B cell (primary cell): Measurements from ENCODE around the gene ITPR1. TPM values are rescaled to one million over a fixed set of nuclear protein-coding genes. Genes with fewer than 3 reads are reported as not detected.

Experiments used
- ATAC-seq: fragments of 200-7000 bp; cut with Tn5 transposase; one replicate; pipeline ENCODE4 v1.10.0; 2021; ENCODE audit warnings: low read depth, mild to moderate bottlenecking, moderate number of reproducible peaks, moderate library complexity
- CTCF ChIA-PET: fragments of 350-600 bp; sonication (Branson Sonifier 250); formaldehyde crosslinking; loops from one replicate; lab custom pipeline; 2021; ENCODE audit warnings: antibody characterized with exemption, inconsistent platforms; lab: Charles Lee
- POLR2A ChIA-PET: fragments of 350-600 bp; sonication (Branson Sonifier 250); formaldehyde crosslinking; loops from one replicate; lab custom pipeline; 2021; ENCODE audit warnings: antibody characterized with exemption; lab: Charles Lee
- DNase-seq: peaks from one replicate; pipeline ENCODE4 v3.0.0; 2013
- H2AFZ ChIP-seq: 2 replicates; pipeline ENCODE4 v1.6.1; 2012; ENCODE audit warnings: mild to moderate bottlenecking, low read depth, low read length; ENCODE audit not compliant: insufficient read depth, poor library complexity, severe bottlenecking
- H3K27ac ChIP-seq, 2 donors: 1 replicate in 1 of 2; 2 replicates in 1 of 2; pipeline ENCODE4 v1.5.1; 2012 to 2013; ENCODE audit warnings: low read length in 2 of 2, mild to moderate bottlenecking in 2 of 2, moderate library complexity in 1 of 2
- H3K27me3 ChIP-seq, 4 experiments: fragments of 200-600 bp in 1 of 4; sonication (generic) in 1 of 4; replicated peaks in 1 of 4; 1 replicate in 2 of 4; 2 replicates in 2 of 4; pipeline versions ENCODE4 v1.6.1 to v1.7.0; 2013 to 2016; ENCODE audit warnings: low read length in 3 of 4, mild to moderate bottlenecking in 2 of 4, mixed read lengths in 1 of 4, moderate library complexity in 1 of 4; ENCODE audit not compliant: insufficient read depth in 4 of 4, control insufficient read depth in 3 of 4; ENCODE audit errors: control extremely low read depth in 1 of 4
- H3K36me3 ChIP-seq, 2 experiments: replicated peaks in 1 of 2; 1 replicate in 1 of 2; 2 replicates in 1 of 2; pipeline versions ENCODE4 v1.6.1 to v1.7.1; 2013; ENCODE audit warnings: low read length in 1 of 2; ENCODE audit not compliant: insufficient read depth in 2 of 2, control insufficient read depth in 1 of 2; ENCODE audit errors: control extremely low read depth in 1 of 2, extremely low read depth in 1 of 2
- H3K4me1 ChIP-seq, 2 donors: fragments of 200-600 bp in 1 of 2; sonication (generic) in 1 of 2; 1 replicate in 1 of 2; 2 replicates in 1 of 2; pipeline versions ENCODE4 v1.5.1 to v1.6.1; 2013 to 2017; ENCODE audit warnings: low read length in 2 of 2; ENCODE audit not compliant: control insufficient read depth in 2 of 2, insufficient read depth in 2 of 2
- H3K4me2 ChIP-seq: replicated peaks from 2 replicates; pipeline ENCODE3; 2012; ENCODE audit warnings: mild to moderate bottlenecking, low read depth, low read length; ENCODE audit not compliant: poor library complexity, severe bottlenecking
- H3K4me3 ChIP-seq, 5 experiments: fragments of 200-600 bp in 1 of 5; sonication (generic) in 1 of 5; 1 replicate in 3 of 5; 2 replicates in 2 of 5; pipeline versions ENCODE4 v1.5.1 to v1.7.0; 2011 to 2016; ENCODE audit warnings: low read length in 4 of 5, mild to moderate bottlenecking in 4 of 5, low read depth in 2 of 5, control low read depth in 1 of 5, moderate library complexity in 1 of 5; ENCODE audit not compliant: insufficient read depth in 1 of 5; ENCODE audit errors: control extremely low read depth in 1 of 5, extremely low read depth in 1 of 5
- H3K79me2 ChIP-seq: fragments of 200-600 bp; sonication (generic); one replicate; pipeline ENCODE4 v1.6.0; 2016; ENCODE audit warnings: low read length; ENCODE audit not compliant: control insufficient read depth, insufficient read depth
- H3K9ac ChIP-seq: fragments of 200-600 bp; sonication (generic); 2 replicates; pipeline ENCODE4 v1.6.1; 2017; ENCODE audit warnings: mild to moderate bottlenecking, low read length, moderate library complexity
- H3K9me3 ChIP-seq, 3 donors: one replicate each; pipeline versions ENCODE4 v1.6.1 to v1.7.1; 2013; ENCODE audit warnings: low read length in 2 of 3; ENCODE audit not compliant: control insufficient read depth in 2 of 3, insufficient read depth in 1 of 3; ENCODE audit errors: control extremely low read depth in 1 of 3
- H4K20me1 ChIP-seq: 2 replicates; pipeline ENCODE4 v1.6.0; 2012; ENCODE audit warnings: mild to moderate bottlenecking, low read length; ENCODE audit not compliant: insufficient read depth, control insufficient read depth, poor library complexity, severe bottlenecking
- H3K27ac Mint-ChIP-seq: one replicate; pipeline ENCODE4 v1.8.0; 2021; ENCODE audit warnings: mixed read lengths
- H3K27me3 Mint-ChIP-seq: one replicate; pipeline ENCODE4 v1.8.0; 2021; ENCODE audit warnings: mixed read lengths
- H3K4me1 Mint-ChIP-seq: one replicate; pipeline ENCODE4 v1.8.0; 2021; ENCODE audit warnings: mixed read lengths
- H3K4me3 Mint-ChIP-seq: one replicate; pipeline ENCODE4 v1.8.0; 2021; ENCODE audit warnings: mixed read lengths
- H3K9me3 Mint-ChIP-seq: one replicate; pipeline ENCODE4 v1.8.0; 2022; ENCODE audit warnings: mixed read lengths; ENCODE audit not compliant: insufficient read depth
- EZH2 ChIP-seq: IDR thresholded peaks from 2 replicates; pipeline ENCODE4 v1.6.1; 2012; ENCODE audit warnings: borderline replicate concordance, low read depth, mild to moderate bottlenecking, moderate library complexity, low read length; ENCODE audit not compliant: insufficient read depth, poor library complexity, severe bottlenecking
- WGBS: methylation state at CpG from one replicate; pipeline ENCODE4 v1.1.5; 2013; ENCODE audit warnings: missing lambda C conversion rate; ENCODE audit not compliant: insufficient coverage; 5-methylcytosine and 5-hydroxymethylcytosine counted together
- intact Hi-C: fragments of 100-400 bp; cut with micrococcal nuclease; formaldehyde crosslinking; loops from one replicate; pipeline ENCODE4 v1.10.0; 2022
- polyA plus RNA-seq: library from polyadenylated mRNA; depleted of rRNA; stranded (reverse); fragments of >200 nt; gene quantifications from 2 replicates; pipeline ENCODE4 v1.2.3, GENCODE V29; 2012
- total RNA-seq, 2 donors: library from RNA; stranded (reverse); fragments of 120-200 nt in 1 of 2; gene quantifications; 1 replicate in 1 of 2; 2 replicates in 1 of 2; pipeline versions ENCODE4 v1.2.3 to v1.2.4, GENCODE V29; 2013 to 2022
- TF ChIP-seq, protein P1 (sequence below): fragments of 200-600 bp; IDR thresholded peaks from one replicate; pipeline ENCODE4 v1.8.0; 2022; ENCODE audit warnings: antibody characterized with exemption, mild to moderate bottlenecking

Gene ITPR1
- total and polyA plus RNA-seq, 2 donors (not counting 1 experiment from before 2014, with no cell fraction given) = 64.0 to 332 TPM

DNA sequence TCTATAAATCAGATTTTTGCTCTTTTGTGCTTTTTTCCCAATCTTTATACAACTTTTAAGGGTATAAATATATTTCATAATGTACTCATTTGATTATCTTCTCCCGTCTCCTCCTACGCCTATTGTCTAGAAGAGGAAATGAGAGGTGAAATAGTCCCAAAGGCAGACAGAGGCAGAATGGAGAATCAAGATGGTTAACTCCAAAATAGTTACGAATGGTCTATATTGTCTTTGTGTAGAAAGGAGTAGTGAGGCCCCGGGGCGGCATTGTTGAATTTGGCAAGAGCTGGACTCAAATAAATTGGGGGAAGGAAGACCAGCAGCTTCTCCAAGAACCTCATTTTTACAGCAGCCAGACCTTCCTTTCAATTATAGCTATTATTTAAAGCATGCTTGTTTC is 23.9 kb downstream of the ITPR1 start:
- intact Hi-C loops = loop anchor here (1.0 kb wide), 1 partner anchor 11 kb away; no protein-coding TSS in a partner anchor
- Mint-ChIP-seq H3K27ac (peak overlapping the region; percentile 84), H3K9me3 (no peaks in the 10 kb centered on the region), H3K27me3 (no peaks in the 10 kb centered on the region), H3K4me1 (peaks cover 74% of the 10 kb centered on the region), H3K4me3 (peak overlapping the region; percentile 59)
- ATAC-seq (no peak), DNase-seq (no peak)
- Histone ChIP-seq H3K36me3 (peaks cover 1 to 48% of the 10 kb centered on the region in 2 experiments), H3K9me3 (no peaks in the 10 kb centered on the region), H3K9ac (peak overlapping the region; percentile 20), H3K4me3 (no peak overlapping the region), H3K4me2 (peak overlapping the region; percentile 58), H3K27ac (peak overlapping the region in 1 of 2 donors; percentile 70), H3K27me3 (no peaks in the 10 kb centered on the region), H3K79me2 (peaks cover 96% of the 10 kb centered on the region), H3K4me1 (peaks cover 59 to 64% of the 10 kb centered on the region in 2 donors), H4K20me1 (peaks cover 86% of the 10 kb centered on the region), H2AFZ (no peak overlapping the region)
- CTCF ChIA-PET = interaction anchor here (0.6 to 5.3 kb wide), 4 partner anchors 10 to 117 kb away, joined by 3 to 44 read pairs (median 8); partner anchors contain the start of gene ITPR1
- POLR2A ChIA-PET = interaction anchor here (0.8 kb wide), 1 partner anchor 9 kb away, joined by 3 read pairs; no protein-coding TSS in a partner anchor
- no CpG with 5 or more reads among the region's 5 CpGs for WGBS
- TF ChIP-seq EZH2 = no peak
- TF ChIP-seq, protein P1, sequence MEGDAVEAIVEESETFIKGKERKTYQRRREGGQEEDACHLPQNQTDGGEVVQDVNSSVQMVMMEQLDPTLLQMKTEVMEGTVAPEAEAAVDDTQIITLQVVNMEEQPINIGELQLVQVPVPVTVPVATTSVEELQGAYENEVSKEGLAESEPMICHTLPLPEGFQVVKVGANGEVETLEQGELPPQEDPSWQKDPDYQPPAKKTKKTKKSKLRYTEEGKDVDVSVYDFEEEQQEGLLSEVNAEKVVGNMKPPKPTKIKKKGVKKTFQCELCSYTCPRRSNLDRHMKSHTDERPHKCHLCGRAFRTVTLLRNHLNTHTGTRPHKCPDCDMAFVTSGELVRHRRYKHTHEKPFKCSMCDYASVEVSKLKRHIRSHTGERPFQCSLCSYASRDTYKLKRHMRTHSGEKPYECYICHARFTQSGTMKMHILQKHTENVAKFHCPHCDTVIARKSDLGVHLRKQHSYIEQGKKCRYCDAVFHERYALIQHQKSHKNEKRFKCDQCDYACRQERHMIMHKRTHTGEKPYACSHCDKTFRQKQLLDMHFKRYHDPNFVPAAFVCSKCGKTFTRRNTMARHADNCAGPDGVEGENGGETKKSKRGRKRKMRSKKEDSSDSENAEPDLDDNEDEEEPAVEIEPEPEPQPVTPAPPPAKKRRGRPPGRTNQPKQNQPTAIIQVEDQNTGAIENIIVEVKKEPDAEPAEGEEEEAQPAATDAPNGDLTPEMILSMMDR = no peak

DNA sequence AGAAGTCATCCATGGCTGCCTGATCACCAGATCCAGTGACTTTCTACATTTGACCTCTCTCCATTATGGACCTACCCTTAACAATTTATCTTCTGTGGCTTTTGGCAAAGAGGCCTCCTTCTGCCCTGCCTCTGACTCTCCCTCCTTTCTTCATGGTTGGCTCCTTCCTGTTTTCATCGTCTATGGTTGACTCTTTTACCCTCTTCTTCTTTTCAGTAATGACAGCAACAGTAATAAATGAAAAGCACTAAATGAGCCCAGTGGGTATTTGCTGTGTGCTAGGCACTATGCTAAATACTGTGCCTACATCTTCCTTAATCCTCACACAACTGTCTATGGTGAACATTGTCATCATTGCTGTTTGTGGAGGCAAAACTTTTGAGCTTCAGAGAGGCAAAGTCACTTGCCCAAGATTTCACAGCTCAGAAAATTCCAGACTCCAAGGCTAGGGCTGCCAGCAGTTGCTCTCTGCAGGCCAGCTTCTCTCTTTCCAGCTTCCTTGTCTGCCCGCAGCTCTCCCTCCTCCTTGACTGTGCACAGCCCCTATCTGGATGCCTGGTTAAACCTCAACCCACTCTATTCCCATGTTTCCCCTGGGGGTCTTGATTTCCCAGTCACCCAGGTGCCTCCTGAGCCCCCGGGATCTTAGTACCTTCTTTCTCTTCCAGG is 24.6 kb downstream of the ITPR1 start:
- CTCF ChIA-PET = interaction anchor here (1.6 to 5.3 kb wide), 4 partner anchors 11 to 115 kb away, joined by 4 to 44 read pairs (median 21); partner anchors contain the start of gene ITPR1
- H3K27ac ChIP-seq = peak overlapping the region in 1 of 2 donors; percentile 70
- peak; percentile 36 for ATAC-seq
- no peaks in the 10 kb centered on the region for H3K9me3 Mint-ChIP-seq
- peak overlapping the region; percentile 58 for H3K4me2 ChIP-seq
- H3K4me3 ChIP-seq = no peak overlapping the region
- peak overlapping the region; percentile 32 for H3K4me3 Mint-ChIP-seq
- H3K27me3 ChIP-seq = no peaks in the 10 kb centered on the region
- POLR2A ChIA-PET = interaction anchor here (0.8 to 1.0 kb wide), 2 partner anchors 10 to 24 kb away, joined by 3 to 4 read pairs; partner anchors contain the start of gene ITPR1
- H3K4me1 ChIP-seq = peaks cover 55 to 58% of the 10 kb centered on the region in 2 donors
- peaks cover 1 to 54% of the 10 kb centered on the region in 2 experiments for H3K36me3 ChIP-seq
- no peaks in the 10 kb centered on the region for H3K27me3 Mint-ChIP-seq
- 0% methylated on average over 1 of the region's 3 CpGs for WGBS
- peaks cover 96% of the 10 kb centered on the region for H3K79me2 ChIP-seq
- peaks cover 72% of the 10 kb centered on the region for H3K4me1 Mint-ChIP-seq
- TF ChIP-seq, protein P1 = no peak
- TF ChIP-seq EZH2 = no peak
- H3K27ac Mint-ChIP-seq = peak overlapping the region; percentile 73
- H3K9me3 ChIP-seq = no peaks in the 10 kb centered on the region
- intact Hi-C loops = loop anchor here (1.0 to 2.0 kb wide), 3 partner anchors 11 to 115 kb away; no protein-coding TSS in a partner anchor
- no peak for DNase-seq
- no peak overlapping the region for H2AFZ ChIP-seq
- peak overlapping the region; percentile 20 for H3K9ac ChIP-seq
- peaks cover 86% of the 10 kb centered on the region for H4K20me1 ChIP-seq
